ENCODE results near the gene TBC1D30.

Gene TBC1D30

DNA sequence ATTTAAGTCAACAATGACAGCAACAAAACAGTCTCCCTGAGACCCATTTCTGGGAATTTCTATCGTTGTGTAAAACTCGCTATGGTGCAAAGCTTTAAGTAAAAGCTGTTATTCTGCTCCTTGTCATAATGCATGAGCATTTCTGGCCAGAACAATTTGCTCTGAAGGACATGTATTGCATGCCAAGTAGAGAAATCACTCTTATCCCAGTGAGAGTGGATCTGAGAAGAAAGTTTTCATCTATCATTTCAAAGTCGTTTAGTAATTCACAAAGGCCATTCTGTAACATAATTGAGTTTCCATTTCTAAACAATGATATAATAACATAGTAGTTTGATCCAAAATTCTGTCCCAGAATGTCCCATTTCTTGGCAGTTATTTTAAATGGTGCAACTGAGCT lies 86.6 kb downstream of the TBC1D30 start:
- no peak for DNase-seq (ENCODE audit: low spot score)

DNA sequence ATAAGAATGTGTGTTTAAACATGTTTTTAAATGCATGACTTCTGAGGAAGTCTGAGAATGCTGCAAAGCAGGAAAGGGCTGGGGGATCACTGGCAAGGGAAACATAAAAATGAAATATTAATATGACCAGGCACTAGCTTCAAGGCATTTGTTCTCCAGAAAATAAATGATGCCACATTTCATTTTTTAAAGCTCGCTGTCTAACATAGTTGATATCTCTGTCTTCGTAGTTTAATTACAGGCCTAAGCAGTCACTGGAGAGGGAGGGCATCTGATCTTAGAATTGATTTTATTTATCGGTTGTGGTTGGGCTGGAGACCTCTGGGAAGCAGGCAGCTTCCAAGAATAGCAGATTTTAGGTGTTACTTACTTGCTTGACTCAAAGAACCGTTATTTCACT lies 87.5 kb downstream of the TBC1D30 start:
- no peak for DNase-seq (ENCODE audit: low spot score)

- DNase-seq (ENCODE audit: low spot score): no peak
These were observed 88.2 kb downstream of the TBC1D30 start for GRCh38 chr12:64912516-64913255.

DNA sequence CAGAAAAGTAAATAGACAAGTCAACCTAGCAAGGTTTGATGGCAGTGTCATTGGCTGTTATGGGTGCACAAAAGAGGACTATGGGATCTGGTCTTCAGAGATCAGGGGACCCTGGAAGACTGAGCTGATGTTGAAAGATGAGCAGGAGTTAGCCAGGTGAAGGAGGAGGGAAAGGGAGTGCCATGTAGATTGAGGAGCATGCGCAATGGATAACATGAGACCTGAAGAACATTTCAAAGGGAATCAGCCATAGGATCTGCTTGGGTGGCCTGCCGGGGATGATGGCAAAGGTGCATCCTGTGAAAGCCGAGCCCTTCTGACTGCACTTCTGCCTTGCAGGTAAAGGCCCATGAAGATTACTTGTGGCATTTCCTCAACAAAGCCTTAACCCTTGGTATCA lies 90.8 kb downstream of the TBC1D30 start:
- DNase-seq (ENCODE audit: low spot score): no peak

GRCh38 chr12:64916411-64917261 lies 92.2 kb downstream of the TBC1D30 start:
- DNase-seq (ENCODE audit: low spot score): no peak

GRCh38 chr12:64918344-64918743 lies 93.9 kb downstream of the TBC1D30 start:
- no peak for DNase-seq (ENCODE audit: low spot score)

DNA sequence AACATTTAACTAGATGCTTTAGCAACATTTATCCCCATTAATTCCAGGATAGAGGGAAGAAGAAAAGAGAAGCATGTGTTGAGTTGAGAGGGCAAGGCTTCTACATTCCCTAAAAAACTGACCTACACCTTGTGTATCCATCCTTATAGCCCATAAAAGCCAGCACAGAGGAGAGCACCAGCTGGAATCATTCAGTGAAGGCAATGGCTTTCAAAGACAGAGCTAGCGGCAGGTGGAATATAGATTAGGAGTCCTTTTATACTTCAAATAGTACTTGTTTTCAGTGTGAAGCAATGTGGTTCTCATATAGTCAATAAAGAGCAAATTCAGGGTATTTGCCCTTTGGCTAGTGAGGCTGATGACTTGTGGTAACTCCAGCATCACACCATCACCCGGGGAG lies 94.4 kb downstream of the TBC1D30 start:
- no peak for DNase-seq (ENCODE audit: low spot score)

DNA sequence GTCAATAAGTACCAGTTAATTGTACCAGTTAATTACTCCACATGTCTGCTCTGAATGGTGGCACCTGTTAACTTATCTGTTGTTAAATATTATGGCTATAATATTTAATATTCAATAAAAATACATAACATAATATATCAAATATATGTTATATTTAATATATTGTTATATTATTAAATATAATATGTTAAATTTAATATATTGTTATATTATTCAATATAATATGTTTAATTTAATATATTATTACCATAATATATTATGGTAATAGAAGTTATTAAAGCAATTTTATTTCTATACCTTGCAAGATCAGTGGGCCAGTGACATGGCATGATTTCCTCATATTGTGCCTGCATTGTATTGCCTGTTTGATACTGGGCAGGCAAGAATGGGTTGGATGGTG lies 98.4 kb downstream of the TBC1D30 start:
- DNase-seq (ENCODE audit: low spot score): no peak

DNA sequence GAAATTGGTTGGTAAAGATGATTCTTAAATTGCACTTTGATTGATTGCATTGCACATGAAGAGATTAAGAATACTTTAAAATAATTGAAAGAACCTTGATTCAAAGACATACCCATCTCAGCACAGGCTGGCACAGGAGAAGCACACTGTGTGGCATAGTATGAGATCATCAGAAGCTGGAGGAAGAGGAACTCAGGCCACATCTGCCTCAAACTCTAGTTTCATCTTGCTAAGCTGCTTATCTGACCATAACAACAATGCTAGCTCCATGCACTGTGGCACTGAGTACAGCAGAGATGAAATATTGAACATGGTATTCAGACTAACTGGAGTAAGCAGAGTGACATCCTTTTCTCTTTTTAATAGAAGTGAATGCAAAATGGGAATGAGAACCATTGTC lies 99.1 kb downstream of the TBC1D30 start:
- no peak for DNase-seq (ENCODE audit: low spot score)

Measured in SW480 (cell line).